GM12878 (cell line): Measurements from ENCODE around the gene HGS. TPM values are rescaled to one million over a fixed set of nuclear protein-coding genes. Genes with fewer than 3 reads are reported as not detected.

ENCODE experiments used
- ATAC-seq: fragments of 200-7000 bp; cut with Tn5 transposase; 3 replicates; pipeline ENCODE4 v1.9.1; 2020; ENCODE audit warnings: mild to moderate bottlenecking, moderate library complexity
- Bru-seq: library from RNA; stranded (reverse); fragments of 400-500 nt; gene quantifications from one replicate; lab custom pipeline; 2021; lab: Mats Ljungman, UMichigan
- BruChase-seq, 2 experiments: library from RNA; stranded (reverse); fragments of 400-500 nt; gene quantifications; one replicate each; lab custom pipeline; 2021; lab: Mats Ljungman, UMichigan
- BruUV-seq: library from RNA; stranded (reverse); fragments of 400-500 nt; replicated peaks from 2 replicates; lab custom pipeline; 2021; lab: Mats Ljungman, UMichigan
- CTCF ChIA-PET: fragments of 300-600 bp; sonication (Branson Sonifier 250); formaldehyde crosslinking; extraction: SDS; loops from one replicate; lab custom pipeline; 2021; ENCODE audit warnings: inconsistent platforms; lab: Yijun Ruan, JAX
- POLR2A ChIA-PET: fragments of 350-600 bp; formaldehyde crosslinking; extraction: SDS; loops from one replicate; lab custom pipeline; 2021; ENCODE audit warnings: inconsistent platforms; lab: Charles Lee
- RAD21 ChIA-PET: fragments of 300-600 bp; sonication (Branson Sonifier 250); formaldehyde crosslinking; loops from one replicate; lab custom pipeline; 2023; ENCODE audit warnings: antibody characterized with exemption; ENCODE audit not compliant: unreplicated experiment; lab: Charles Lee
- SMC1A ChIA-PET: fragments of 300-600 bp; sonication (Branson Sonifier 250); formaldehyde crosslinking; loops from one replicate; lab custom pipeline; 2023; ENCODE audit not compliant: unreplicated experiment, uncharacterized antibody; lab: Charles Lee
- DNase-seq: peaks from one replicate; pipeline ENCODE4 v3.0.0-alpha.2; 2011; ENCODE audit warnings: low read depth, low spot score
- FAIRE-seq: peaks from 3 replicates; lab custom pipeline; 2011; peaks lifted over from hg19 to GRCh38; lab: Jason Lieb, UNC
- H2AFZ ChIP-seq: 2 replicates; pipeline ENCODE4 v1.6.0; 2011; ENCODE audit warnings: low read depth, low read length, control low read depth; ENCODE audit not compliant: control insufficient read depth
- H3K27ac ChIP-seq: 2 replicates; pipeline ENCODE4 v1.5.1; 2011; ENCODE audit warnings: control low read depth; ENCODE audit not compliant: control insufficient read depth, insufficient read depth
- H3K27me3 ChIP-seq, 2 experiments: replicated peaks in 1 of 2; 2 replicates each; pipeline versions ENCODE4 v1.6.0 to v1.6.1; 2011; ENCODE audit warnings: low read length in 1 of 2; ENCODE audit not compliant: control insufficient read depth in 2 of 2, insufficient read depth in 2 of 2
- H3K36me3 ChIP-seq, 2 experiments: 2 replicates each; pipeline ENCODE4 v1.5.1; 2011; ENCODE audit warnings: low read length in 1 of 2; ENCODE audit not compliant: control insufficient read depth in 2 of 2, insufficient read depth in 2 of 2
- H3K4me1 ChIP-seq: 2 replicates; pipeline ENCODE4 v1.6.1; 2011; ENCODE audit warnings: mild to moderate bottlenecking, low read length, moderate library complexity, mixed read lengths; ENCODE audit not compliant: control insufficient read depth, insufficient read depth
- H3K4me2 ChIP-seq: 2 replicates; pipeline ENCODE4 v1.6.0; 2011; ENCODE audit warnings: control low read depth; ENCODE audit not compliant: control insufficient read depth, insufficient read depth
- H3K4me3 ChIP-seq: fragments of 200-600 bp; sonication (generic); 2 replicates; pipeline ENCODE4 v1.5.1; 2016
- H3K79me2 ChIP-seq: 2 replicates; pipeline ENCODE4 v1.6.0; 2011; ENCODE audit warnings: low read length; ENCODE audit not compliant: control insufficient read depth, insufficient read depth
- H3K9ac ChIP-seq: 2 replicates; pipeline ENCODE4 v1.8.0; 2011; ENCODE audit warnings: low read length, control low read depth, mixed read lengths; ENCODE audit not compliant: control insufficient read depth, insufficient read depth
- H3K9me3 ChIP-seq: replicated peaks from 3 replicates; pipeline ENCODE4 v1.5.1; 2011; ENCODE audit warnings: mild to moderate bottlenecking, low read length; ENCODE audit not compliant: control insufficient read depth, insufficient read depth
- H4K20me1 ChIP-seq: 2 replicates; pipeline ENCODE4 v1.6.0; 2011; ENCODE audit not compliant: control insufficient read depth, insufficient read depth
- BRCA1 ChIP-seq: IDR thresholded peaks from 2 replicates; pipeline ENCODE4 v1.6.1; 2011; ENCODE audit warnings: low read depth, low read length, improper control_type of control experiment
- CREM ChIP-seq: IDR thresholded peaks from 2 replicates; pipeline ENCODE4 v1.6.1; 2014; ENCODE audit warnings: antibody characterized with exemption, low read depth
- IKZF2 ChIP-seq, 2 experiments: fragments of 450-650 bp; IDR thresholded peaks; 2 replicates each; pipeline ENCODE4 v1.6.1; 2017; ENCODE audit warnings: mild to moderate bottlenecking in 2 of 2, moderate library complexity in 2 of 2
- MXI1 ChIP-seq: fragments of 150-350 bp; IDR thresholded peaks from 2 replicates; pipeline ENCODE4 v1.6.1; 2011; ENCODE audit warnings: low read depth, mild to moderate bottlenecking, inconsistent platforms, low read length, improper control_type of control experiment
- PKNOX1 ChIP-seq: fragments of 450-650 bp; IDR thresholded peaks from 2 replicates; pipeline ENCODE4 v1.6.1; 2016; ENCODE audit warnings: mild to moderate bottlenecking
- POLR2AphosphoS5 ChIP-seq: IDR thresholded peaks from 2 replicates; pipeline ENCODE4 v1.6.1; 2011; ENCODE audit warnings: mild to moderate bottlenecking, low read length, inconsistent platforms
- STAT3 ChIP-seq: IDR thresholded peaks from 2 replicates; pipeline ENCODE4 v1.6.1; 2011; ENCODE audit warnings: low read depth, low read length, improper control_type of control experiment
- ZNF687 ChIP-seq: fragments of 450-650 bp; IDR thresholded peaks from 2 replicates; pipeline ENCODE4 v1.6.1; 2017; ENCODE audit warnings: mild to moderate bottlenecking, moderate library complexity
- WGBS: methylation state at CpG from one replicate; pipeline ENCODE4 v1.1.6; 2016; ENCODE audit warnings: low lambda C conversion rate; ENCODE audit not compliant: insufficient replicate concordance, insufficient coverage; ENCODE audit errors: missing lambda C conversion rate; 5-methylcytosine and 5-hydroxymethylcytosine counted together
- in situ Hi-C: fragments of 300-500 bp; cut with MboI; formaldehyde crosslinking; loops from 9 replicates; pipeline ENCODE4 v1.14.3; 2018; ENCODE audit warnings: mixed read lengths
- intact Hi-C: fragments of 100-400 bp; cut with micrococcal nuclease; formaldehyde crosslinking; loops from one replicate; pipeline ENCODE4 v1.14.2; 2022; ENCODE audit not compliant: unreplicated experiment
- long read RNA-seq, 2 experiments: library from polyadenylated mRNA; unstranded; transcript quantifications; one replicate each; pipeline ENCODE4 v2.0.0, GENCODE V29; 2019 to 2020
- polyA minus RNA-seq, 3 experiments: library from RNA; depleted of rRNA, polyadenylated mRNA; stranded (reverse); fragments of >200 nt; gene quantifications; 2 replicates each; pipeline ENCODE4 v1.2.3, GENCODE V29; 2011
- polyA plus RNA-seq, 11 experiments: library from polyadenylated mRNA; depleted of rRNA in 4 of 11; unstranded in 6 of 11; stranded (reverse) in 5 of 11; fragments of >200 nt; fragmentation: Nextera tagmentation in 4 of 11; fragmentation: Illumina TruSeq in 1 of 11; extraction: Ambion mirVana in 4 of 11; extraction: Trizol in 1 of 11; gene quantifications; 1 replicate in 1 of 11; 2 replicates in 10 of 11; pipeline versions ENCODE4 v1.2.1 to v1.2.3, GENCODE V29; 2011 to 2016; ENCODE audit warnings: inconsistent platforms in 2 of 11, missing spikeins in 2 of 11, low read depth in 1 of 11
- total RNA-seq, 4 experiments: library from RNA; depleted of rRNA in 3 of 4; stranded (reverse); fragments of >200 nt in 3 of 4; fragmentation: Illumina TruSeq in 1 of 4; extraction: Trizol in 1 of 4; gene quantifications; 2 replicates each; pipeline versions ENCODE4 v1.2.1 to v1.2.3, GENCODE V29; 2013 to 2021

The HGS gene
- 118 and 143 TPM in 2 replicates for total RNA-seq (2013; cell fraction: nucleolus; rRNA removed)
- total RNA-seq (2014; rRNA removed) (41.4 and 59.5 TPM in 2 replicates), total RNA-seq (2014; rRNA removed; fragmentation: Illumina TruSeq; extraction: Trizol) (23.2 and 29.3 TPM in 2 replicates), total RNA-seq (2021) (58.0 and 85.6 TPM in 2 replicates), polyA plus RNA-seq (2011; rRNA removed) (23.5 and 40.1 TPM in 2 replicates), polyA plus RNA-seq (2014; fragmentation: Illumina TruSeq; extraction: Trizol) (29.2 and 51.0 TPM in 2 replicates), polyA plus RNA-seq (2014; fragmentation: Nextera tagmentation; extraction: Ambion mirVana) (1 to 10 TPM; 2.2 to 3.7 TPM), polyA plus RNA-seq (2014; rRNA removed) (75.4 and 94.8 TPM in 2 replicates), polyA plus RNA-seq (2016; fragmentation: Nextera tagmentation; extraction: Ambion mirVana) (10 to 100 TPM; 59.9 to 69.3 TPM), polyA minus RNA-seq (2011; rRNA and poly(A)+ RNA removed) (42.9 and 44.6 TPM in 2 replicates), Bru-seq, nascent RNA (percentile 73 among the genes with signal in this experiment), BruChase-seq, experiment 1, labeled RNA remaining after a 6-hour chase (percentile 91 among the genes with signal in this experiment), BruChase-seq, experiment 2, labeled RNA remaining after a 2-hour chase (percentile 86 among the genes with signal in this experiment)
- 26.6 TPM for polyA plus RNA-seq (2011; ENCODE audit: low read depth)
- polyA plus RNA-seq (2011; cell fraction: cytosol; rRNA removed), result 34.2 and 50.9 TPM in 2 replicates
- polyA plus RNA-seq (2011; cell fraction: nucleus; rRNA removed), result 518 and 543 TPM in 2 replicates
- 54.1 and 64.4 TPM in 2 replicates for polyA plus RNA-seq (2012)
- polyA minus RNA-seq (2011; cell fraction: cytosol; rRNA and poly(A)+ RNA removed), result 22.3 and 29.3 TPM in 2 replicates
- 49.6 and 81.2 TPM in 2 replicates for polyA minus RNA-seq (2011; cell fraction: nucleus; rRNA and poly(A)+ RNA removed)
- long read RNA-seq, experiment 1, transcript HGS-201 (22 exons, 2,970 nt), result major isoform, 26 of 38 reads
- long read RNA-seq, experiment 1, partial matches to known transcripts, result 2 of 38 reads
- long read RNA-seq, experiment 1, other reads (novel, unspliced or antisense), result 10 of 38 reads
- long read RNA-seq, experiment 2, partial matches to known transcripts, result 1 of 4 reads
- long read RNA-seq, experiment 2, other reads (novel, unspliced or antisense), result 3 of 4 reads

- CTCF ChIA-PET, result interaction anchor here (0.8 to 1.5 kb wide), 6 partner anchors 9 to 150 kb away, joined by 3 to 5 read pairs (median 4); no protein-coding TSS in a partner anchor
- WGBS, result under 1% methylated on average over 106 of the region's 112 CpGs
- peak; percentile 97 for FAIRE-seq
- TF ChIP-seq IKZF2 (IDR thresholded peaks at IDR 0.05) (peak; percentile 57 to 64; a peak in 2 of 4 replicates), MXI1 (peak; percentile 86), STAT3 (no peak), BRCA1 (no peak), ZNF687 (peak; percentile 45; the same call in 1 of the 2 replicates), POLR2AphosphoS5 (peak; percentile 73; the same call in 1 of the 2 replicates), CREM (peak; percentile 77), PKNOX1 (peak; percentile 68)
Measured at GRCh38 chr17:81683584-81684441, at the start of gene HGS, which contains the start of gene ARL16. TSS of gene HGS (plus strand) at chr17:81684011. CDS start at chr17:81684067, 56 bp downstream. TSS of gene ARL16 (minus strand) at chr17:81683797. CDS start at chr17:81683753, 44 bp downstream.

More at GRCh38 chr17:81683584-81684441, at the start of gene HGS, which contains the start of gene ARL16:
- ATAC-seq (peak; percentile 99), DNase-seq (peak; percentile 95)
- intact Hi-C loops (loop anchor here (2.0 kb wide), 1 partner anchor 19 kb away; the partner anchor contains the start of gene MRPL12), in situ Hi-C loops (no loop called here)
- H3K9me3 ChIP-seq, result no peaks in the 10 kb centered on the region
- peak within 1 kb of the TSS; percentile 95 for H3K9ac ChIP-seq
- peaks cover 38% of the 10 kb centered on the region for H3K79me2 ChIP-seq
- peak within 1 kb of the TSS; percentile 78 for H3K27ac ChIP-seq
- H3K36me3 ChIP-seq, result peaks cover 0 to 14% of the 10 kb centered on the region in 2 experiments; a peak in 3 of 4 replicates
- ChIA-PET RAD21 (interaction anchor here (0.7 to 1.9 kb wide), 6 partner anchors 18 to 243 kb away, joined by 3 to 6 read pairs (median 4); partner anchors contain the start of gene MRPL12), POLR2A (interaction anchor here (0.5 to 4.0 kb wide), 10 partner anchors 16 to 133 kb away, joined by 3 to 32 read pairs (median 3); partner anchors contain the start of genes CCDC137 and MRPL12), SMC1A (no interaction called here)
- H4K20me1 ChIP-seq, result peaks cover 8% of the 10 kb centered on the region; the same call in 1 of the 2 replicates
- H3K27me3 ChIP-seq, result no peaks in the 10 kb centered on the region
- peaks cover 11% of the 10 kb centered on the region for H3K4me1 ChIP-seq
- peak within 1 kb of the TSS; percentile 95 for H3K4me3 ChIP-seq
- BruUV-seq, result no TSS peak
- H2AFZ ChIP-seq, result peak within 1 kb of the TSS; percentile 24
- H3K4me2 ChIP-seq, result peak within 1 kb of the TSS; percentile 97
